ENCODE results near the gene ZFPM1.

DNA sequence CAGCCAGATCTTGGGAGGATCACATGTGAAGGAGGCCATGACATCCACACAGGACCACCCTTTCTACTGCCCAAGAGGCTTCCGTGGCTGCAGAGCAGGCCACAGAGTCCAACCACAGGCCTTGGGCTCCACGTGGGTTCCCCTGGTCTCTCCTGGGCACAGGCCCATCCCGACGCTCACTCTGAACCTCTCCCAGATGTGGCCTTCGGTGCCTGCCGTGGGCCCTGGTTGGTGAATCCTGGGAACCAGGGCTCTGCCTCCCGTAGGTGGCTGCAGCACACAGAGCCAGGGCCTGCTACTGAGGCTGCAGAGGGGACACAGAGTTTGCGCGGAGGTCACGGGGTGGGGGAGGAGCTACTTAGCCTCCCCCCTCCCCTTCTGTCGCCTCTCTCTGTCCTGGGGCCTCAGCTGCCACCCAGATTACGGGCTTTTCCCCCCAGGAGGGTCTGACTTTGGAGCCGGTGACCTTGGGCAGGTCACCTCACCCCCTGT, 55.3 kb downstream of the ZFPM1 start:
- TF ChIP-seq, protein P1, sequence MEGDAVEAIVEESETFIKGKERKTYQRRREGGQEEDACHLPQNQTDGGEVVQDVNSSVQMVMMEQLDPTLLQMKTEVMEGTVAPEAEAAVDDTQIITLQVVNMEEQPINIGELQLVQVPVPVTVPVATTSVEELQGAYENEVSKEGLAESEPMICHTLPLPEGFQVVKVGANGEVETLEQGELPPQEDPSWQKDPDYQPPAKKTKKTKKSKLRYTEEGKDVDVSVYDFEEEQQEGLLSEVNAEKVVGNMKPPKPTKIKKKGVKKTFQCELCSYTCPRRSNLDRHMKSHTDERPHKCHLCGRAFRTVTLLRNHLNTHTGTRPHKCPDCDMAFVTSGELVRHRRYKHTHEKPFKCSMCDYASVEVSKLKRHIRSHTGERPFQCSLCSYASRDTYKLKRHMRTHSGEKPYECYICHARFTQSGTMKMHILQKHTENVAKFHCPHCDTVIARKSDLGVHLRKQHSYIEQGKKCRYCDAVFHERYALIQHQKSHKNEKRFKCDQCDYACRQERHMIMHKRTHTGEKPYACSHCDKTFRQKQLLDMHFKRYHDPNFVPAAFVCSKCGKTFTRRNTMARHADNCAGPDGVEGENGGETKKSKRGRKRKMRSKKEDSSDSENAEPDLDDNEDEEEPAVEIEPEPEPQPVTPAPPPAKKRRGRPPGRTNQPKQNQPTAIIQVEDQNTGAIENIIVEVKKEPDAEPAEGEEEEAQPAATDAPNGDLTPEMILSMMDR (conservative IDR thresholded peaks at IDR 0.05 in 1 of 2, IDR thresholded peaks at IDR 0.05 in 1 of 2; ENCODE audit: extremely low read depth in 1 of 2, insufficient read depth in 1 of 2, low read depth in 1 of 2, low read length in 2 of 2) = no peak
- no peak for TF ChIP-seq EZH2 (IDR thresholded peaks at IDR 0.05; ENCODE audit: borderline replicate concordance, low read length)
